ENCODE measurements around the gene TMEM52.
A peak's percentile ranks its signal among the peaks of the same experiment; 100 is the strongest.

Gene TMEM52

DNA sequence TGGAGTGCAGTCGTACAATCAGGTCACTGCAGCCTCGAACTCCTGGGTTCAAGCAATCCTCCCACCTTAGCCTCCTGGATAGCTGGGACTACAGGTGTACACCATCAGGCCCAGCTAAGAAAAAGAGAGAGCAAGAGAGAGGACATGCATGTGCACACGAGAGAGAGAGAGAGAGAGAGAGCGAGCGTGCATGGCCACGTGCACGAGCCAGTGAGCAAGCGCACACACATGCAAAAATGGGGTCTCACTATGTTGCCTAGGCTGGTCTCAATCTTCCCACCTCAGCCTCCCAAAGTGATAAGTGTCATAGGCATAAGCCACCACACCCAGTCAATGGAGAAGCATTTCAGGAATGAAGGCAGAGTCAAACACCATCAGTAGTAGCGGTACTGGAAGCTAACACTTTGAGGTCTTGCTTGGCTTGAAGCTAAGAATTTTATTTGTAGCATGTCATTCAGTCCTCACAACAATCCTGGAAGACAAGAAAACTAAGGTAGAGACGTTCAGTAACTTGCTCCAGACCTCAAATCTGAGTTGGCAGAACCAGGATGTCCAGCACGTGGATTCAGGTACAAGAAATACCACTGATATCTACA is 42.6 kb downstream of the TMEM52 start:
- ChIA-PET CTCF (interaction anchor here (0.9 kb wide), 1 partner anchor 84 kb away, joined by 3 read pairs; no protein-coding TSS in a partner anchor), POLR2A (no interaction called here)
- peaks cover 10 to 61% of the 10 kb centered on the region in 2 experiments; a peak in 2 of 3 replicates for H3K36me3 ChIP-seq (ENCODE audit: control insufficient read depth in 2 of 2, insufficient read depth in 1 of 2, low read length in 2 of 2)
- no peak overlapping the region for H3K4me3 ChIP-seq (ENCODE audit: low read depth, low read length)
- H3K4me1 ChIP-seq (ENCODE audit: control insufficient read depth, insufficient read depth, low read length), result no peaks in the 10 kb centered on the region; the same call in 1 of the 2 replicates
- TF ChIP-seq, protein P1, sequence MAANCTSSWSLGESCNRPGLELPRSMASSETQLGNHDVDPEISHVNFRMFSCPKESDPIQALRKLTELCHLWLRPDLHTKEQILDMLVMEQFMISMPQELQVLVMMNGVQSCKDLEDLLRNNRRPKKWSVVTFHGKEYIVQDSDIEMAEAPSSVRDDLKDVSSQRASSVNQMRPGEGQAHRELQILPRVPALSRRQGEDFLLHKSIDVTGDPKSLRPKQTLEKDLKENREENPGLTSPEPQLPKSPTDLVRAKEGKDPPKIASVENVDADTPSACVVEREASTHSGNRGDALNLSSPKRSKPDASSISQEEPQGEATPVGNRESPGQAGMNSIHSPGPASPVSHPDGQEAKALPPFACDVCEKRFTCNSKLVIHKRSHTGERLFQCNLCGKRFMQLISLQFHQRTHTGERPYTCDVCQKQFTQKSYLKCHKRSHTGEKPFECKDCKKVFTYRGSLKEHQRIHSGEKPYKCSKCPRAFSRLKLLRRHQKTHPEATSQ (tag by site-specific recombination; IDR thresholded peaks at IDR 0.05), result no peak
- TF ChIP-seq ZNF514 (tag by site-specific recombination; IDR thresholded peaks at IDR 0.05), result no peak
- no peak for TF ChIP-seq ZNF610 (tag by site-specific recombination; IDR thresholded peaks at IDR 0.05; ENCODE audit: borderline replicate concordance)
- TF ChIP-seq ZNF596 (tag by site-specific recombination; IDR thresholded peaks at IDR 0.05), result peak; percentile 95
- no peak for TF ChIP-seq ZNF292 (tag by site-specific recombination; IDR thresholded peaks at IDR 0.05; ENCODE audit: borderline replicate concordance, low read depth)
- TF ChIP-seq EGR2 (tag by site-specific recombination; IDR thresholded peaks at IDR 0.05; ENCODE audit: low read depth), result no peak
- no peak for TF ChIP-seq ZBTB48 (tag by site-specific recombination; IDR thresholded peaks at IDR 0.05)
- no peaks in the 10 kb centered on the region for H3K9me3 ChIP-seq (ENCODE audit: control insufficient read depth, insufficient read depth, low read depth, low read length)
- H3K27ac ChIP-seq (ENCODE audit: extremely low read depth, low read depth, low read length), result no peak overlapping the region

DNA sequence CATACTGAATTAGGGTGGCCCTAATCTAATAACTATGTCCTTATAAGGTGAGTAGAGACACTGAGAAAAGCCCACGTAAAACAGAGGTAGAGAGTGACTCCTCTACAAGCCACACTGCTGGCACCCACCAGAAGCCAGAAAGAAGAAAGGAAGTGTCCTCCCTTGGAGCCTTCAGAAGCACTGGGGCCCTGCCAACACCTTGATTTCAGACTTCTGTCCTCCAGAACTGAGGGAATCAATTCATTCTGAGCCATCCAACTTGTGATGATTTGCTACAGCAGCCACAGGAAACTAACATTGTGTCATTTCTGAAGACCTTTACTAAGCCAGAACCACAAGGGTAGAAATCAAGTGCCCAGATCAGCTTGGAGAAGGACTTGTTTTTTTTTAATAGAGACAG is 43.1 kb downstream of the TMEM52 start:
- H3K36me3 ChIP-seq (ENCODE audit: control insufficient read depth in 2 of 2, insufficient read depth in 1 of 2, low read length in 2 of 2), result peaks cover 10 to 61% of the 10 kb centered on the region in 2 experiments; a peak in 2 of 3 replicates
- no peak overlapping the region for H3K27ac ChIP-seq (ENCODE audit: extremely low read depth, low read depth, low read length)
- ChIA-PET CTCF (interaction anchor here (0.7 to 1.1 kb wide), 2 partner anchors 9 to 33 kb away, joined by 3 to 4 read pairs; no protein-coding TSS in a partner anchor), POLR2A (interaction anchor here (1.1 to 1.3 kb wide), 2 partner anchors 19 to 24 kb away, joined by 3 to 6 read pairs; no protein-coding TSS in a partner anchor)
- no peaks in the 10 kb centered on the region; the same call in 1 of the 2 replicates for H3K4me1 ChIP-seq (ENCODE audit: control insufficient read depth, insufficient read depth, low read length)
- no peaks in the 10 kb centered on the region for H3K9me3 ChIP-seq (ENCODE audit: control insufficient read depth, insufficient read depth, low read depth, low read length)
- no peak for TF ChIP-seq ZNF37A (tag by site-specific recombination; IDR thresholded peaks at IDR 0.05)
- TF ChIP-seq, protein P2, sequence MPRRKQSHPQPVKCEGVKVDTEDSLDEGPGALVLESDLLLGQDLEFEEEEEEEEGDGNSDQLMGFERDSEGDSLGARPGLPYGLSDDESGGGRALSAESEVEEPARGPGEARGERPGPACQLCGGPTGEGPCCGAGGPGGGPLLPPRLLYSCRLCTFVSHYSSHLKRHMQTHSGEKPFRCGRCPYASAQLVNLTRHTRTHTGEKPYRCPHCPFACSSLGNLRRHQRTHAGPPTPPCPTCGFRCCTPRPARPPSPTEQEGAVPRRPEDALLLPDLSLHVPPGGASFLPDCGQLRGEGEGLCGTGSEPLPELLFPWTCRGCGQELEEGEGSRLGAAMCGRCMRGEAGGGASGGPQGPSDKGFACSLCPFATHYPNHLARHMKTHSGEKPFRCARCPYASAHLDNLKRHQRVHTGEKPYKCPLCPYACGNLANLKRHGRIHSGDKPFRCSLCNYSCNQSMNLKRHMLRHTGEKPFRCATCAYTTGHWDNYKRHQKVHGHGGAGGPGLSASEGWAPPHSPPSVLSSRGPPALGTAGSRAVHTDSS (tag by site-specific recombination; IDR thresholded peaks at IDR 0.05), result no peak
- TF ChIP-seq MEIS1 (CRISPR knock-in tag; IDR thresholded peaks at IDR 0.05; ENCODE audit: borderline replicate concordance), result no peak
- TF ChIP-seq GFI1B (tag by site-specific recombination; IDR thresholded peaks at IDR 0.05), result no peak
- TF ChIP-seq, protein P3, sequence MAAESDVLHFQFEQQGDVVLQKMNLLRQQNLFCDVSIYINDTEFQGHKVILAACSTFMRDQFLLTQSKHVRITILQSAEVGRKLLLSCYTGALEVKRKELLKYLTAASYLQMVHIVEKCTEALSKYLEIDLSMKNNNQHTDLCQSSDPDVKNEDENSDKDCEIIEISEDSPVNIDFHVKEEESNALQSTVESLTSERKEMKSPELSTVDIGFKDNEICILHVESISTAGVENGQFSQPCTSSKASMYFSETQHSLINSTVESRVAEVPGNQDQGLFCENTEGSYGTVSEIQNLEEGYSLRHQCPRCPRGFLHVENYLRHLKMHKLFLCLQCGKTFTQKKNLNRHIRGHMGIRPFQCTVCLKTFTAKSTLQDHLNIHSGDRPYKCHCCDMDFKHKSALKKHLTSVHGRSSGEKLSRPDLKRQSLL (tag by site-specific recombination; IDR thresholded peaks at IDR 0.05), result no peak
- no peak for TF ChIP-seq ZNF501 (tag by site-specific recombination; IDR thresholded peaks at IDR 0.05)
- TF ChIP-seq ZNF416 (tag by site-specific recombination; IDR thresholded peaks at IDR 0.05), result no peak
- TF ChIP-seq, protein P4, sequence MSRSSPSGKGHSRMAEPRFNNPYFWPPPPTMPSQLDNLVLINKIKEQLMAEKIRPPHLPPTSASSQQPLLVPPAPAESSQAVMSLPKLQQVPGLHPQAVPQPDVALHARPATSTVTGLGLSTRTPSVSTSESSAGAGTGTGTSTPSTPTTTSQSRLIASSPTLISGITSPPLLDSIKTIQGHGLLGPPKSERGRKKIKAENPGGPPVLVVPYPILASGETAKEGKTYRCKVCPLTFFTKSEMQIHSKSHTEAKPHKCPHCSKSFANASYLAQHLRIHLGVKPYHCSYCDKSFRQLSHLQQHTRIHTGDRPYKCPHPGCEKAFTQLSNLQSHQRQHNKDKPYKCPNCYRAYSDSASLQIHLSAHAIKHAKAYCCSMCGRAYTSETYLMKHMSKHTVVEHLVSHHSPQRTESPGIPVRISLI (tag by site-specific recombination; IDR thresholded peaks at IDR 0.05), result no peak
- TF ChIP-seq, protein P5, sequence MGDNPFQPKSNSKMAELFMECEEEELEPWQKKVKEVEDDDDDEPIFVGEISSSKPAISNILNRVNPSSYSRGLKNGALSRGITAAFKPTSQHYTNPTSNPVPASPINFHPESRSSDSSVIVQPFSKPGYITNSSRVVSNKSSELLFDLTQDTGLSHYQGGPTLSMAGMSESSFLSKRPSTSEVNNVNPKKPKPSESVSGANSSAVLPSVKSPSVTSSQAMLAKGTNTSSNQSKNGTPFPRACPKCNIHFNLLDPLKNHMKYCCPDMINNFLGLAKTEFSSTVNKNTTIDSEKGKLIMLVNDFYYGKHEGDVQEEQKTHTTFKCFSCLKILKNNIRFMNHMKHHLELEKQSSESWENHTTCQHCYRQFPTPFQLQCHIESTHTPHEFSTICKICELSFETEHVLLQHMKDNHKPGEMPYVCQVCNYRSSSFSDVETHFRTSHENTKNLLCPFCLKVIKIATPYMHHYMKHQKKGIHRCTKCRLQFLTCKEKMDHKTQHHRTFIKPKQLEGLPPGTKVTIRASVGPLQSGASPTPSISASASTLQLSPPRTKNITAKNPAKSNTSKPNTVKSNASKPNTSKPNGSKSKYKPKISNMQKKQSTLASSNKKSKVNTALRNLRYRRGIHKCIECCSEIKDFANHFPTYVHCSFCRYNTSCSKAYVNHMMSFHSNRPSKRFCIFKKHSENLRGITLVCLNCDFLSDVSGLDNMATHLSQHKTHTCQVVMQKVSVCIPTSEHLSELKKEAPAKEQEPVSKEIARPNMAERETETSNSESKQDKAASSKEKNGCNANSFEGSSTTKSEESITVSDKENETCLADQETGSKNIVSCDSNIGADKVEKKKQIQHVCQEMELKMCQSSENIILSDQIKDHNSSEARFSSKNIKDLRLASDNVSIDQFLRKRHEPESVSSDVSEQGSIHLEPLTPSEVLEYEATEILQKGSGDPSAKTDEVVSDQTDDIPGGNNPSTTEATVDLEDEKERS (tag by site-specific recombination; IDR thresholded peaks at IDR 0.05), result no peak
- TF ChIP-seq ZNF664 (tag by site-specific recombination; IDR thresholded peaks at IDR 0.05), result no peak
- TF ChIP-seq, protein P6, sequence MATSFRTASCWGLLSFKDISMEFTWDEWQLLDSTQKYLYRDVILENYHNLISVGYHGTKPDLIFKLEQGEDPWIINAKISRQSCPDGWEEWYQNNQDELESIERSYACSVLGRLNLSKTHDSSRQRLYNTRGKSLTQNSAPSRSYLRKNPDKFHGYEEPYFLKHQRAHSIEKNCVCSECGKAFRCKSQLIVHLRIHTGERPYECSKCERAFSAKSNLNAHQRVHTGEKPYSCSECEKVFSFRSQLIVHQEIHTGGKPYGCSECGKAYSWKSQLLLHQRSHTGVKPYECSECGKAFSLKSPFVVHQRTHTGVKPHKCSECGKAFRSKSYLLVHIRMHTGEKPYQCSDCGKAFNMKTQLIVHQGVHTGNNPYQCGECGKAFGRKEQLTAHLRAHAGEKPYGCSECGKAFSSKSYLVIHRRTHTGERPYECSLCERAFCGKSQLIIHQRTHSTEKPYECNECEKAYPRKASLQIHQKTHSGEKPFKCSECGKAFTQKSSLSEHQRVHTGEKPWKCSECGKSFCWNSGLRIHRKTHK (tag by site-specific recombination; IDR thresholded peaks at IDR 0.05), result no peak
- no peak for TF ChIP-seq ZFP37 (tag by site-specific recombination; IDR thresholded peaks at IDR 0.05)
- TF ChIP-seq OVOL3 (tag by site-specific recombination; IDR thresholded peaks at IDR 0.05), result no peak
- TF ChIP-seq ZNF776 (tag by site-specific recombination; IDR thresholded peaks at IDR 0.05; ENCODE audit: borderline replicate concordance), result no peak
- no peak for TF ChIP-seq ZNF548 (tag by site-specific recombination; IDR thresholded peaks at IDR 0.05)
- no peak for TF ChIP-seq ZNF530 (tag by site-specific recombination; IDR thresholded peaks at IDR 0.05; ENCODE audit: low read depth)
- TF ChIP-seq, protein P7, sequence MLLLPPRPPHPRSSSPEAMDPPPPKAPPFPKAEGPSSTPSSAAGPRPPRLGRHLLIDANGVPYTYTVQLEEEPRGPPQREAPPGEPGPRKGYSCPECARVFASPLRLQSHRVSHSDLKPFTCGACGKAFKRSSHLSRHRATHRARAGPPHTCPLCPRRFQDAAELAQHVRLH (tag by site-specific recombination; IDR thresholded peaks at IDR 0.05), result no peak
- no peak overlapping the region for H3K4me3 ChIP-seq (ENCODE audit: low read depth, low read length)
